ENCODE measurements around the gene TCIRG1.

GRCh38 chr11:68056317-68057285, 17.8 kb downstream of the TCIRG1 start:
- TF ChIP-seq CTCF (IDR thresholded peaks at IDR 0.05) (no peak), POLR2A (IDR thresholded peaks at IDR 0.05) (no peak)

All from lower leg skin (tissue), 3 donors.